Tibial artery (tissue), 4 donors: ENCODE measurements around the gene TTC39C.

Experiments
- DNase-seq, 2 donors: peaks; one replicate each; pipeline ENCODE4 v3.0.0-alpha.2; 2019
- H3K27ac ChIP-seq, 2 donors: fragments of 200-600 bp; sonication (generic) in 1 of 2; 1 replicate in 1 of 2; 2 replicates in 1 of 2; pipeline ENCODE4 v1.5.1; 2018 to 2019; ENCODE audit warnings: mild to moderate bottlenecking in 1 of 2
- H3K27me3 ChIP-seq, 2 donors: fragments of 200-600 bp; sonication (generic) in 1 of 2; one replicate each; pipeline versions ENCODE4 v1.5.1 to v1.6.0; 2016 to 2019
- H3K36me3 ChIP-seq, 3 donors: fragments of 200-600 bp; sonication (generic) in 2 of 3; one replicate each; pipeline ENCODE4 v1.5.1; 2016 to 2019; ENCODE audit warnings: mild to moderate bottlenecking in 2 of 3
- H3K4me1 ChIP-seq, 4 donors: fragments of 200-600 bp; sonication (generic) in 2 of 4; 1 replicate in 3 of 4; 2 replicates in 1 of 4; pipeline ENCODE4 v1.5.1; 2016 to 2019
- H3K4me3 ChIP-seq, 2 donors: fragments of 200-600 bp; sonication (generic) in 1 of 2; 1 replicate in 1 of 2; 2 replicates in 1 of 2; pipeline ENCODE4 v1.5.1; 2018 to 2019; ENCODE audit warnings: mild to moderate bottlenecking in 2 of 2
- H3K9me3 ChIP-seq, 3 donors: fragments of 200-600 bp; sonication (generic) in 1 of 3; one replicate each; pipeline ENCODE4 v1.5.1; 2016 to 2019
- CTCF ChIP-seq, 2 experiments: fragments of 200-600 bp in 1 of 2; fragments of 450-650 bp in 1 of 2; IDR thresholded peaks; one replicate each; pipeline ENCODE4 v1.5.1; 2017 to 2019; ENCODE audit warnings: antibody characterized with exemption in 2 of 2, mild to moderate bottlenecking in 1 of 2, moderate library complexity in 1 of 2
- intact Hi-C: fragments of 100-400 bp; cut with DNase I; formaldehyde crosslinking; loops from one replicate; pipeline ENCODE4 v1.15.0; 2023; ENCODE audit warnings: low total_unique reads

Gene TTC39C

DNA sequence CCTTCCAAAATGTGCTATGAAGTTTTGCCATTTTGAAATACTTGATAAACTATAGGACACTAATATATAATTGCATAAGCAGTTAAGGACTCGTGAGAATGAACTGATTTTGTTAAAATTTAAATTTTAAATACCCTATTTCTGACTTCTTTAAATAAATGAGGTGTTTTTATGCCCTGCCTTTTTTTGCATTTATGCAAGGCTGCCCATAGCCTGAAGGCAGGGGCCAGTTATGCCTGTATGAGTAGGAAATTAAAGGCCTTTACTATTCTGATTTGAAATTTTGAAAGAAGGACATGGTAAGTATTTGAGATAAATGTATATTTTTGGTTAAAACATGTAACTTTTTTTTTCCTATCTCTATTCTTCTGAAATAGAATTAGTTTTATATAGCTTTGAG is 33.7 kb downstream of the TTC39C start:
- no peak overlapping the region for H3K4me3 ChIP-seq
- no peak overlapping the region for H3K27ac ChIP-seq
- intact Hi-C loops = no loop called here
- DNase-seq = no peak
- no peak for TF ChIP-seq CTCF (IDR thresholded peaks at IDR 0.05)
- no peaks in the 10 kb centered on the region for H3K9me3 ChIP-seq
- H3K27me3 ChIP-seq = no peaks in the 10 kb centered on the region
- H3K36me3 ChIP-seq = no peaks in the 10 kb centered on the region
- H3K4me1 ChIP-seq = no peaks in the 10 kb centered on the region

- Histone ChIP-seq H3K27me3 (no peaks in the 10 kb centered on the region), H3K4me1 (peaks cover 0 to 8% (median 0%) of the 10 kb centered on the region in 4 donors), H3K36me3 (no peaks in the 10 kb centered on the region), H3K4me3 (no peak overlapping the region), H3K27ac (no peak overlapping the region), H3K9me3 (no peaks in the 10 kb centered on the region)
- TF ChIP-seq CTCF (IDR thresholded peaks at IDR 0.05) = no peak
- intact Hi-C loops = no loop called here
- DNase-seq = no peak
Measured at GRCh38 chr18:24049142-24049541, 34.6 kb downstream of the TTC39C start.

- no peak overlapping the region for H3K27ac ChIP-seq
- H3K36me3 ChIP-seq = no peaks in the 10 kb centered on the region
- intact Hi-C loops = no loop called here
- H3K4me3 ChIP-seq = no peak overlapping the region
- no peak for TF ChIP-seq CTCF (IDR thresholded peaks at IDR 0.05)
- no peak for DNase-seq
- no peaks in the 10 kb centered on the region for H3K27me3 ChIP-seq
- peaks cover 0 to 8% (median 0%) of the 10 kb centered on the region in 4 donors for H3K4me1 ChIP-seq
- no peaks in the 10 kb centered on the region for H3K9me3 ChIP-seq
Measured at GRCh38 chr18:24051031-24051947, 36.7 kb downstream of the TTC39C start.

GRCh38 chr18:24052053-24052452 is 37.5 kb downstream of the TTC39C start:
- Histone ChIP-seq H3K4me1 (peaks cover 0 to 8% (median 0%) of the 10 kb centered on the region in 4 donors), H3K4me3 (no peak overlapping the region), H3K27me3 (no peaks in the 10 kb centered on the region), H3K36me3 (no peaks in the 10 kb centered on the region), H3K27ac (no peak overlapping the region), H3K9me3 (no peaks in the 10 kb centered on the region)
- intact Hi-C loops = no loop called here
- TF ChIP-seq CTCF (IDR thresholded peaks at IDR 0.05) = no peak
- DNase-seq = no peak

DNA sequence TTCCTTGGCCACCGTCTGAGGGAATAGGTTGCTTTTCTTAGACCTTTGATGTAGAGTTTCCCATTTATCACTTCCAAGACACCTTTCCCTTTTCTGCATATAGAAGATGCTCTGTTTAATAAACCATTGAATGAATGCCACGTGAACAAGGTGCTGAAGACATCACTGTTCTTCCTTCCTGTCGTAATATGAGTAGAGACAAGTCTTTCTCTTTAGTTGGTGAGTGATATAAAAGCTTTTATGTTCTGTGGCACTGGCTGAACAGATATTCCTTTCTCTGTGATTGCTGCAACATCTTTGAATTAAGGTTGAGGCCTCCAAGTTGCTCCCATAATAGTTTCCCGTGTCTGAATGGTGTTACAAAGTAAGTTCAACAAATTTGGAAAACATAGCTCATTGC is 38.7 kb downstream of the TTC39C start:
- DNase-seq = no peak
- no peak for TF ChIP-seq CTCF (IDR thresholded peaks at IDR 0.05)
- Histone ChIP-seq H3K9me3 (no peaks in the 10 kb centered on the region), H3K36me3 (no peaks in the 10 kb centered on the region), H3K4me1 (peaks cover 0 to 8% (median 0%) of the 10 kb centered on the region in 4 donors), H3K27me3 (no peaks in the 10 kb centered on the region), H3K4me3 (no peak overlapping the region), H3K27ac (peak overlapping the region in 1 of 2 donors; percentile 16)
- intact Hi-C loops = no loop called here
